ENCODE measurements around the gene HSD17B4.
"Not testable (repeated sequence)": the region's sequence is repeated elsewhere in the genome, so short reads cannot be mapped to it uniquely, and the experiment has no call there.

HSD17B4 gene

DNA sequence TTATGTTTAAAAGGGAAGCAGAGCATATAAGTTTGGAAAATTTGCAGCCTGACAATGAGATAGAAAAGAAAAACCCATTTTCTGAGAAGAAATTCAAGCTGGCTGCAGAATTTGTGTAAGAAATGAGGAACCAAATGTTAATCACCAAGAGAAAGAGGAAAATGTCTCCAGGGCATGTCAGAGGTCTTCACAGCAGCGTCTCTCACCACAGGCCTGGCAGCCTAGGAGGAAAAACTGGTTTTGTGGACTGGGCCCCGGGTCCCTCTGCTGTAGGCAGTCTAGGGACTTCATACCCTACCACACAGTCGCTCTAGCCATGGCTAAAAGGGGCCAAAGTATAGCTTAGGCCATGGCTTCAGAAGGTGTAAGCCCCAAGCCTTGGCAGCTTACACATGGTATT lies 32.1 kb upstream of the HSD17B4 start:
- TF ChIP-seq, protein P1, sequence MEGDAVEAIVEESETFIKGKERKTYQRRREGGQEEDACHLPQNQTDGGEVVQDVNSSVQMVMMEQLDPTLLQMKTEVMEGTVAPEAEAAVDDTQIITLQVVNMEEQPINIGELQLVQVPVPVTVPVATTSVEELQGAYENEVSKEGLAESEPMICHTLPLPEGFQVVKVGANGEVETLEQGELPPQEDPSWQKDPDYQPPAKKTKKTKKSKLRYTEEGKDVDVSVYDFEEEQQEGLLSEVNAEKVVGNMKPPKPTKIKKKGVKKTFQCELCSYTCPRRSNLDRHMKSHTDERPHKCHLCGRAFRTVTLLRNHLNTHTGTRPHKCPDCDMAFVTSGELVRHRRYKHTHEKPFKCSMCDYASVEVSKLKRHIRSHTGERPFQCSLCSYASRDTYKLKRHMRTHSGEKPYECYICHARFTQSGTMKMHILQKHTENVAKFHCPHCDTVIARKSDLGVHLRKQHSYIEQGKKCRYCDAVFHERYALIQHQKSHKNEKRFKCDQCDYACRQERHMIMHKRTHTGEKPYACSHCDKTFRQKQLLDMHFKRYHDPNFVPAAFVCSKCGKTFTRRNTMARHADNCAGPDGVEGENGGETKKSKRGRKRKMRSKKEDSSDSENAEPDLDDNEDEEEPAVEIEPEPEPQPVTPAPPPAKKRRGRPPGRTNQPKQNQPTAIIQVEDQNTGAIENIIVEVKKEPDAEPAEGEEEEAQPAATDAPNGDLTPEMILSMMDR (IDR thresholded peaks at IDR 0.05; ENCODE audit: low read depth, low read length) = no peak
- in situ Hi-C loops (cut with HindIII; ENCODE audit: low sequenced_read_pairs) = no loop called here
- DNase-seq (ENCODE audit: low read depth, low spot score) = no peak
- no peak overlapping the region for H3K4me3 ChIP-seq (ENCODE audit: low read depth, low read length)

DNA sequence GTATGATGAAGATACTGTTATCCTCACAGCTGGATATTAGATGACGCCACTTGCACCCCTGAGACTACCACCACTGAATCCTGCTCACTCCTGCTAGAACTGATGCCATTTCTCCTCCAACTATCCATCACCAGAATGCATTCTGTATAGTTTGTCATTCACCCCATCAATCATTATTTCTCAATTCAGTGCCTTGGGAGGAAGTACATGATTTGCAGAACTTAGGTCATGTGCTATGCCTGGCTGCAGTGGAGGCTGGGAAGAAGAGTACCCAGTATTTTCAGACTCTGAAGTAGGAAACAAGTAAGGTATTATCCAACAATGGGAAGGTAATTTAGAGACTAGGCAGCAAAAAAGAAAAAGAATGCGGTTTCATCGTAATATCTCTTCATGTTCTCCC lies 26.2 kb upstream of the HSD17B4 start:
- DNase-seq (ENCODE audit: low read depth, low spot score) = no peak
- in situ Hi-C loops (cut with HindIII; ENCODE audit: low sequenced_read_pairs) = no loop called here
- H3K4me3 ChIP-seq (ENCODE audit: low read depth, low read length) = no peak overlapping the region
- TF ChIP-seq, protein P1 (IDR thresholded peaks at IDR 0.05; ENCODE audit: low read depth, low read length) = no peak

DNA sequence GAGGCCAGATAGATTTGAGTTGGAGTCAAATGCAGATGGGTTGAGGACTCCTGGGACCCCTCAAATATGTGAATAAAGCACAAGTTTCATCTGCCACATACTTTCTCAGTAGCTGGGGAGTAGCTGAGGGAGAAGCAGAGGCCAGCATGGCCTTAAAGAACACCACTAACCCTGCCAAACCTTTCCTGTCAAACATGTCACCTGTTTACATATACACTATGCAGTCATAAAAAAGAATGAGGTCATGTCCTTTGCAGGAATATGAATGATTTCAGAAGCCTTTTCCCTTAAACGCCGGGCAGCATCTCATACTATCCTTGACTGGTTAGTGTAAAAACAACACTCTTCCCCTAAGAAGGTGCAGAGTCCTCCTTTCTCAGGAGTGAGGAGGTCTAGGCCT lies 25.2 kb upstream of the HSD17B4 start:
- in situ Hi-C loops (cut with HindIII; ENCODE audit: low sequenced_read_pairs) = no loop called here
- DNase-seq (ENCODE audit: low read depth, low spot score) = no peak
- TF ChIP-seq, protein P1 (IDR thresholded peaks at IDR 0.05; ENCODE audit: low read depth, low read length) = no peak
- H3K4me3 ChIP-seq (ENCODE audit: low read depth, low read length) = no peak overlapping the region

DNA sequence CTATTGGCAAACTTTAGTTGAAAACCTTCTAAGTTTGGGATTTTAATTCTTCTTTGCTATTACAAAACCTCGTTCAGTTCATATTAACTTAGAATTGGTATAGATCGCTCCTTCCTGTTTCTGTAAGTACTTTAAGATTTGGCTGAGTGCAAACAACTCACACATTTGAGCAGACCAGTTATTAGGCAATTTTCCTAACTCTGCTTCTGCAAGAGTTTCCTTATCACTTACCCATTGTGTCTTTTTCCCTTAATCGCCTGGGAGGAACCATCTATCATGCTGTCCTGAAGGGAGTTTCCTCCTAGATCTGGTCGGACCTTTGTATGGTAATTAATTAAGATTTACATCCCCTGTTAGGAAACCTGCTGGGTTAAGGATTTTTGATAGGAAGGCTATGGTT lies 24.7 kb upstream of the HSD17B4 start:
- H3K4me3 ChIP-seq (ENCODE audit: low read depth, low read length); DNase-seq (ENCODE audit: low read depth, low spot score); in situ Hi-C loops (cut with HindIII; ENCODE audit: low sequenced_read_pairs): not testable (repeated sequence)

DNA sequence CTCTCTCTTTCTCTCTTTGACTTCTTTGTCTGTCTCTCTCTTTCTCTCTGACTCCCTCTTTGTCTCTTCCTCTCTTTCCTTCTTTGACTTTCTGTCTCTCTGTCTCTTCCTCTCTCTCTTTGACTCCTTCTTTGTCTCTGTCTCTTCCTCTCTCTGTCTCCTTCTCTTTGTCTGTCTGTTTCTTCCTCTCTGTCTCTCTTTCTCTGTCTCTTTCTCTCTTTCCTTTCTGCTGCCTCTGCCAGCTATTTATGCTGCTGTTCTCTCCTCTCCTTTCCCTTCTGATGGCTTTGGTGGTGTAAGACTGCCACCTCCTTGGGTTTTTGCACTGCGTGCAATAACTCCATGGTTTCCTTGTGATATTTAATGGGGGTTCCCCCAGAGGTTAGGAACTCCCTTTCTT lies 24.1 kb upstream of the HSD17B4 start:
- DNase-seq (ENCODE audit: low read depth, low spot score); H3K4me3 ChIP-seq (ENCODE audit: low read depth, low read length); in situ Hi-C loops (cut with HindIII; ENCODE audit: low sequenced_read_pairs): not testable (repeated sequence)

DNA sequence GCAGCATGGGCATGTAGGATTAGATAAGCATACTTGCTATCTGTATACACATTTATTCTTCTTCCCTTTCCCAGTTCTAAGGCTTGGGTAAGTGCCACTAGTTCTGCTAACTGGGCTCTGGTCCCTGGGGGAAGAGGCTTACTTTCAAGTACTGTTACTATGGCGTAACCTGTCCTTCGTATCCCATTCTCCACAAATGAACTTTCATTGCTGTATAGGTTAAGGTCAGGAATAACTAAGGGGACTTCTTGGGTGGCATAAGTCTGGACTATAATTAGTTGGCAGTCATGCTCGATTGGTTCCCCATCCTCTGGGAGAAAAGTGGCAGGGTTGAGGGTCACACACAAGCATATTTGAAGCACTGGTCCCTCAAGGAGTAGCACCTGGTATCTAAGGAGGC lies 23.7 kb upstream of the HSD17B4 start:
- DNase-seq (ENCODE audit: low read depth, low spot score); in situ Hi-C loops (cut with HindIII; ENCODE audit: low sequenced_read_pairs); H3K4me3 ChIP-seq (ENCODE audit: low read depth, low read length): not testable (repeated sequence)

DNA sequence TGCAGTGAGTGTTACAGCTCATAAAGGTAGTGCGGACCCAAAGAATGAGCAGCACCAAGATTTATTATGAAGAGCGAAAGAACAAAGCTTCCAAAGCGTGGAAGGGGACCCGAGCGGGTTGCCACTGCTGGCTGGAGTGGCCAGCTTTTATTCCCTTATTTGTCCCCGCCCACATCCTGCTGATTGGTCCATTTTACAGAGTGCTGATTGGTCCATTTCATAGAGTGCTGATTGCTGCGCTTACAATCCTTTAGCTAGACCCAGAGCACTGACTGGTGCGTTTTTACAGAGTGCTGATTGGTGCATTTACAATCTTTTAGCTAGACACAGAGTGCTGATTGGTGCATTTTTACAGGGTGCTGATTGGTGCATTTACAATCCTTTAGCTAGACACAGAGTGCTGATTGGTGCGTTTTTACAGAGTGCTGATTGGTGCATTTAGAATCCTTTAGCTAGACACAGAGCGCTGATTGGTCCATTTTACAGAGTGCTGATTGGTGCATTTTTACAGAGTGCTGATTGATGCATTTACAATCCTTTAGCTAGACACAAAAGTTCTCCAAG lies 19.5 kb upstream of the HSD17B4 start:
- H3K4me3 ChIP-seq (ENCODE audit: low read depth, low read length); in situ Hi-C loops (cut with HindIII; ENCODE audit: low sequenced_read_pairs); DNase-seq (ENCODE audit: low read depth, low spot score): not testable (repeated sequence)

DNA sequence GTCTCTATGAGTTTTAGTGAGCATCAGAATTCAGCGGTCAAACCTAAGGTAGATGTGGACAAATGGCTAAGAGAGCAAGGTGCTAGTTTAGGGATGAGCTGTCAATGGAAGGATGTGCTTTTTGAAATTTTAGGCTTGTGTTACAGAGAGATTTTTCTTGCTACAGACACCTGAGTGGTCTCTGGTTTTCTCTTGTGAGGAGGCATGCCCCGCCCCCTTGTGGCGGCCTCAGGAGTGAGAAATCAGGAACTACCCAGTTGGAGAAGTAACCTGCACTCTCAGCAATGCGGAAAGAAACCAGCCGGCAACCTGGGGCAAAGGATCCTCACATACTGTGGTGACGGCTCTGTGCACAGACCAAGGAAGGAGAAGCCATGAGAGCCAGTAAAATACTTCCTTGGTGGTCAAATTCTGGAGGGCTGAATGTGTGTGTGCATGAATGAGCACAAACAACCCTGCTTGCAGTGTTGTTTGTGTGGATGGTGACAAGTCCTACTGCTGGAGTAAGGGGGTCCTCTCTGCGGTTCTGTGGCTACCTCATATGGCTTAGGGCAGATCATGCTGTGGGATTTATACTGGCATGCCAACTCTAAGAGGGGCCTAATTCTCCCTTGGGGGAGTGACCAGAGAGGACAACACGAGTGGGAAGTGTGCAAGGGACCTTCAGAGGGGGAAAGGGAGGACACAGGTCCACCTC lies 16.7 kb upstream of the HSD17B4 start:
- H3K4me3 ChIP-seq (ENCODE audit: low read depth, low read length) = no peak overlapping the region
- in situ Hi-C loops (cut with HindIII; ENCODE audit: low sequenced_read_pairs) = no loop called here
- DNase-seq (ENCODE audit: low read depth, low spot score) = peak; percentile 59
- TF ChIP-seq, protein P1 (IDR thresholded peaks at IDR 0.05; ENCODE audit: low read depth, low read length) = peak; percentile 69

DNA sequence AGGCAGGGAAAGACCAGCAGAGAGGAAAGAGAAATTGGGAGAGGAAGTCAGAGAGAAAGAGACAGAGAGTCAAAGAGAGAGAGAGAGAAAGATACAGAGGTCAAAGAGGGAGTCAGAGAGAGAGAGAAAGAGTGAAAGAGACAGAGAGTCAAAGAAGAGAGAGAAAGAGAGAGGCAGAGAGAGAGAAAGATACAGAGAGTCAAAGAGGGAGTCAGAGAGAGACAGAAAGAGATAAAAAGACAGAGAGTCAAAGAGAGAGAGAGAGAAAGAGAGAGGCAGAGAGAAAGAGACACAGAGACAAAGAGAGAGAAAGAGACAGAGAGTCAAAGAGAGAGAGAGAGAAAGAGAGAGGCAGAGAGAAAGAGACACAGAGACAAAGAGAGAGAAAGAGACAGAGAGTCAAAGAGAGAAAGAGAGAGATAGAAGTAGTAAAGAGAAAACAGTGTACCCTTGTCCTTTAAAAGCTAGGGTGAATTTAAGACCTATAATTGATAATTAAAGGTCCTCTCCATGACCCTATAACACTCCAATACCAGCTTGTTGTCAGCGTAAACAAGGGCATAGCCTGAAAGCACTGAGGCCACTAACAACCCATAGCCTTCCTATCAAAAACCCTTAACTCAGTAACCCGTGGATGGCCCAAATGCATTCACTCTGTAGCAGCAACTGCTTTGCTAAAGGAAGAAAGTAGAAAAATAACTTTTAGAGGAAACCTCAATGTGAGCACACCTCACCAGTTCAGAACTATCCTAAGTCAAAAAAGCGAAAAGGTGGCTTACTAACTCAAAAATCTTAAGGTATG lies 14.3 kb upstream of the HSD17B4 start:
- DNase-seq (ENCODE audit: low read depth, low spot score); H3K4me3 ChIP-seq (ENCODE audit: low read depth, low read length); in situ Hi-C loops (cut with HindIII; ENCODE audit: low sequenced_read_pairs): not testable (repeated sequence)

DNA sequence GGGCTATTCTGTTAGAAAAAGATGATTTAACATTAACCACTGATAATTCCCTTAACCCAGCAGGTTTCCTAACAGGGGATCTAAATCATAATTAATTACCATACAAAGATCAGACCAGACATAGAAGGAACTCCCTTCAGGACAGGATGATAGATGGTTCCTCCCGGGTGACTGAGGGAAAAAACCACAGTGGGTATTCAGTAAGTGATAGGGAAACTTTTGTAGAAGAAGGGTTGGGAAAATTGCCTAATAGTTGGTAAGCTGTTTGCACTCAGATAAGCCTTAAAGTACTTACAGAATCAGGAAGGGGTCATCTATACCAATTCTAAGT lies 13.7 kb upstream of the HSD17B4 start:
- in situ Hi-C loops (cut with HindIII; ENCODE audit: low sequenced_read_pairs); DNase-seq (ENCODE audit: low read depth, low spot score); H3K4me3 ChIP-seq (ENCODE audit: low read depth, low read length): not testable (repeated sequence)
